AG04450 (cell line): ENCODE results near the gene SCMH1. TPM values are rescaled to one million over a fixed set of nuclear protein-coding genes. Genes with fewer than 3 reads are reported as not detected.

Source experiments
- CTCF ChIA-PET: fragments of 300-600, 350-600 bp; formaldehyde crosslinking; extraction: SDS; loops from one replicate; lab custom pipeline; 2022; ENCODE audit warnings: antibody characterized with exemption, inconsistent platforms; lab: Charles Lee
- POLR2A ChIA-PET: fragments of 350-600 bp; formaldehyde crosslinking; extraction: SDS; loops from one replicate; lab custom pipeline; 2021; ENCODE audit warnings: antibody characterized with exemption, inconsistent platforms; lab: Yijun Ruan, JAX
- DNase-seq: peaks from one replicate; pipeline ENCODE4 v3.0.0-alpha.2; 2011; ENCODE audit warnings: low read depth, low spot score
- H3K27ac ChIP-seq: one replicate; pipeline ENCODE4 v1.5.1; 2012; ENCODE audit warnings: low read depth, low read length, control low read depth
- H3K27me3 ChIP-seq: one replicate; pipeline ENCODE4 v1.6.0; 2012; ENCODE audit warnings: low read length; ENCODE audit not compliant: control insufficient read depth, insufficient read depth
- H3K4me3 ChIP-seq: 2 replicates; pipeline ENCODE4 v1.5.1; 2011; ENCODE audit warnings: mild to moderate bottlenecking, low read depth, low read length, control low read depth
- H3K9me3 ChIP-seq: 2 replicates; pipeline ENCODE4 v1.5.1; 2012; ENCODE audit warnings: low read length; ENCODE audit not compliant: control insufficient read depth, insufficient read depth
- polyA plus RNA-seq: library from polyadenylated mRNA; depleted of rRNA; stranded (reverse); fragments of >200 nt; gene quantifications from 2 replicates; pipeline ENCODE4 v1.2.3, GENCODE V29; 2011
- TF ChIP-seq, protein P1 (sequence below): IDR thresholded peaks from 2 replicates; pipeline ENCODE4 v1.5.1; 2011; ENCODE audit warnings: low read depth, low read length, control low read depth, inconsistent platforms

Gene SCMH1
- polyA plus RNA-seq, 1 experiment: 32.1 TPM

DNA sequence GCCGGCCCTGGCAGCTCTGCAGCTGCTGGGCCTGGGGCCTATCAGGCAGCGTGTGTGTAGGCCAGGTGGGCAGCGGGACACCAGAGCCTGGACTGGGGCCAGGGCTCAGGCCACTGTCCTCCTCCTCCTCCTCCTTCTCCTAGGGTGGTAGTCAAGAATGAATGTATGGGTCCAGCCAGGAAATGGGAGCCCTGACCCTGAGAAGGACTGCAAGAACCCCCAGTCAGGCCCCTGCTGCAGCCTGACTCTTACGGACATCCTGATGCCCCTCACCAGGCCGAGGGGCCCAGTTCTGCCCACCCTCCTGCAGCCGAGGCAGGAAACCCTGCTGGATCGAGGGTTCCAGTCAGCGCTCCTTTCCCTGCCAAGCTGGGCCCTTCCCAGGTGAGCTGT lies 224.1 kb downstream of the SCMH1 start:
- CTCF ChIA-PET: no interaction called here
- Histone ChIP-seq H3K4me3 (no peak overlapping the region), H3K27me3 (no peaks in the 10 kb centered on the region), H3K27ac (no peak overlapping the region), H3K9me3 (no peaks in the 10 kb centered on the region)
- TF ChIP-seq, protein P1, sequence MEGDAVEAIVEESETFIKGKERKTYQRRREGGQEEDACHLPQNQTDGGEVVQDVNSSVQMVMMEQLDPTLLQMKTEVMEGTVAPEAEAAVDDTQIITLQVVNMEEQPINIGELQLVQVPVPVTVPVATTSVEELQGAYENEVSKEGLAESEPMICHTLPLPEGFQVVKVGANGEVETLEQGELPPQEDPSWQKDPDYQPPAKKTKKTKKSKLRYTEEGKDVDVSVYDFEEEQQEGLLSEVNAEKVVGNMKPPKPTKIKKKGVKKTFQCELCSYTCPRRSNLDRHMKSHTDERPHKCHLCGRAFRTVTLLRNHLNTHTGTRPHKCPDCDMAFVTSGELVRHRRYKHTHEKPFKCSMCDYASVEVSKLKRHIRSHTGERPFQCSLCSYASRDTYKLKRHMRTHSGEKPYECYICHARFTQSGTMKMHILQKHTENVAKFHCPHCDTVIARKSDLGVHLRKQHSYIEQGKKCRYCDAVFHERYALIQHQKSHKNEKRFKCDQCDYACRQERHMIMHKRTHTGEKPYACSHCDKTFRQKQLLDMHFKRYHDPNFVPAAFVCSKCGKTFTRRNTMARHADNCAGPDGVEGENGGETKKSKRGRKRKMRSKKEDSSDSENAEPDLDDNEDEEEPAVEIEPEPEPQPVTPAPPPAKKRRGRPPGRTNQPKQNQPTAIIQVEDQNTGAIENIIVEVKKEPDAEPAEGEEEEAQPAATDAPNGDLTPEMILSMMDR: no peak
- no peak for DNase-seq
- POLR2A ChIA-PET: no interaction called here

GRCh38 chr1:41017141-41018017 lies 224.7 kb downstream of the SCMH1 start:
- no peak overlapping the region for H3K27ac ChIP-seq
- H3K27me3 ChIP-seq: no peaks in the 10 kb centered on the region
- TF ChIP-seq, protein P1: no peak
- DNase-seq: no peak
- CTCF ChIA-PET: no interaction called here
- H3K9me3 ChIP-seq: no peaks in the 10 kb centered on the region
- POLR2A ChIA-PET: no interaction called here
- no peak overlapping the region for H3K4me3 ChIP-seq

GRCh38 chr1:41015897-41016470 lies 226.1 kb downstream of the SCMH1 start:
- H3K27ac ChIP-seq: no peak overlapping the region
- ChIA-PET POLR2A (no interaction called here), CTCF (interaction anchor here (1.6 kb wide), 1 partner anchor 13 kb away, joined by 5 read pairs; no protein-coding TSS in a partner anchor)
- TF ChIP-seq, protein P1: no peak
- no peaks in the 10 kb centered on the region for H3K9me3 ChIP-seq
- no peaks in the 10 kb centered on the region for H3K27me3 ChIP-seq
- DNase-seq: no peak
- H3K4me3 ChIP-seq: no peak overlapping the region

- H3K9me3 ChIP-seq: no peaks in the 10 kb centered on the region
- no peak overlapping the region for H3K4me3 ChIP-seq
- H3K27me3 ChIP-seq: no peaks in the 10 kb centered on the region
- ChIA-PET CTCF (interaction anchor here (1.6 kb wide), 1 partner anchor 12 kb away, joined by 5 read pairs; no protein-coding TSS in a partner anchor), POLR2A (no interaction called here)
- TF ChIP-seq, protein P1: no peak
- no peak overlapping the region for H3K27ac ChIP-seq
- no peak for DNase-seq
Measured at GRCh38 chr1:41015281-41015896, 226.7 kb downstream of the SCMH1 start.
